ENCODE measurements around the gene SLC5A10. TPM values are rescaled to one million over a fixed set of nuclear protein-coding genes. Genes with fewer than 3 reads are reported as not detected.

Gene SLC5A10
- total RNA-seq, 2 experiments from 2014 or later, result not detected

DNA sequence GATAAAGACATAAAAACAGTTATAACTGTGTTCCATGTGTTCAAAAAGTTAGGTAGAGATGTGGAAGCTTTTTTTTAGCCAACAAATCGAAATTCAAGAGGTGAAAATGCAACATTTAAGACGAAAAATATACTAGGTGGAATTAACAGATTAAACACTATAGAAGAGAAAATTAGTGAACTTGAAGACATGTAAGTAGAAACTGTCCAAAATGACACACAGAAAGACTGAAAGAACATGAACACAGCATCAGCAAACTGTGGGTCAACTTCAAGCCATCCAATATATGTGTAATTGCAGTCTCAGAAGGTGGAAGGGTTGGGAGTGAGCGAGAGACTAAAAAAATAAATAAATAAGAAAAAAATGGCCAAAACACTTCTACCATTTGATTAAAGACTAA lies 43.3 kb downstream of the SLC5A10 start:
- H3K9me3 ChIP-seq (ENCODE audit: control insufficient read depth in 1 of 2, insufficient read depth in 1 of 2, low read length in 2 of 2), result peaks cover 0 to 13% of the 10 kb centered on the region in 2 experiments
- Mint-ChIP-seq H3K27me3 (no peaks in the 10 kb centered on the region), H3K36me3 (ENCODE audit: low read depth) (peaks cover 14% of the 10 kb centered on the region), H3K4me3 (no peak overlapping the region), H3K27ac (no peak overlapping the region), H3K9me3 (peaks cover 2% of the 10 kb centered on the region), H3K4me1 (ENCODE audit: low read depth) (peaks cover 20% of the 10 kb centered on the region)
- ChIA-PET POLR2A (interaction anchor here (1.4 kb wide), 1 partner anchor 8 kb away, joined by 4 read pairs; no protein-coding TSS in a partner anchor), CTCF (no interaction called here)
- TF ChIP-seq, protein P1, sequence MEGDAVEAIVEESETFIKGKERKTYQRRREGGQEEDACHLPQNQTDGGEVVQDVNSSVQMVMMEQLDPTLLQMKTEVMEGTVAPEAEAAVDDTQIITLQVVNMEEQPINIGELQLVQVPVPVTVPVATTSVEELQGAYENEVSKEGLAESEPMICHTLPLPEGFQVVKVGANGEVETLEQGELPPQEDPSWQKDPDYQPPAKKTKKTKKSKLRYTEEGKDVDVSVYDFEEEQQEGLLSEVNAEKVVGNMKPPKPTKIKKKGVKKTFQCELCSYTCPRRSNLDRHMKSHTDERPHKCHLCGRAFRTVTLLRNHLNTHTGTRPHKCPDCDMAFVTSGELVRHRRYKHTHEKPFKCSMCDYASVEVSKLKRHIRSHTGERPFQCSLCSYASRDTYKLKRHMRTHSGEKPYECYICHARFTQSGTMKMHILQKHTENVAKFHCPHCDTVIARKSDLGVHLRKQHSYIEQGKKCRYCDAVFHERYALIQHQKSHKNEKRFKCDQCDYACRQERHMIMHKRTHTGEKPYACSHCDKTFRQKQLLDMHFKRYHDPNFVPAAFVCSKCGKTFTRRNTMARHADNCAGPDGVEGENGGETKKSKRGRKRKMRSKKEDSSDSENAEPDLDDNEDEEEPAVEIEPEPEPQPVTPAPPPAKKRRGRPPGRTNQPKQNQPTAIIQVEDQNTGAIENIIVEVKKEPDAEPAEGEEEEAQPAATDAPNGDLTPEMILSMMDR (IDR thresholded peaks at IDR 0.05), result no peak
- peaks cover 3% of the 10 kb centered on the region for H3K36me3 ChIP-seq (ENCODE audit: insufficient read depth, low read length)
- DNase-seq (no peak), ATAC-seq (ENCODE audit: poor library complexity) (no peak)
- intact Hi-C loops (cut with DNase I, micrococcal nuclease), result no loop called here
- H3K27ac ChIP-seq (ENCODE audit: low read depth in 1 of 2, low read length in 2 of 2), result no peak overlapping the region
- H3K4me3 ChIP-seq (ENCODE audit: low read length), result no peak overlapping the region
- H3K27me3 ChIP-seq (ENCODE audit: control insufficient read depth in 1 of 2, insufficient read depth in 2 of 2, low read length in 2 of 2), result no peaks in the 10 kb centered on the region
- H3K4me1 ChIP-seq (ENCODE audit: insufficient read depth, low read length), result peaks cover 45% of the 10 kb centered on the region

DNA sequence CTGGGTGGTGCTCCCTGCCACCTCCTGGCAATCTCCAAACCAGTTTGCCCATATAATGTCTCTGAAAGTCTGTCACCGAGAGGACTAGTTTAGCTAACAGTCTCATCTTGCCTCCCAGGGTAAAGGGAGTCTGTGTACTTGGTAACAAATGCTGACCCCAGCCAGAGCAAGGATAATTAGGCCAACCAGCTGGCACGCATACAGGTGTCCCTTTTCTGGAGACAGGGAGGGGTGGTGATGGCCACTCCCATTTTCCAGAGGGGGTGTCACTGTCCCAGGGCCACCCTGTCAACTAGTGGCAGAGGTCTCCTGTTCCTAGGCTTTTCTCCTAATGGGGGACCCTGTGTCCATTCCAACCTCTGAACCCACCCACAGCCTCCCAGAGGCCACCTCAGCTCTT lies 44.5 kb downstream of the SLC5A10 start:
- H3K27ac ChIP-seq (ENCODE audit: low read depth in 1 of 2, low read length in 2 of 2), result no peak overlapping the region
- Mint-ChIP-seq H3K27me3 (no peaks in the 10 kb centered on the region), H3K4me1 (ENCODE audit: low read depth) (peaks cover 20% of the 10 kb centered on the region), H3K36me3 (ENCODE audit: low read depth) (peaks cover 14% of the 10 kb centered on the region), H3K27ac (no peak overlapping the region), H3K9me3 (peaks cover 2% of the 10 kb centered on the region), H3K4me3 (no peak overlapping the region)
- H3K27me3 ChIP-seq (ENCODE audit: control insufficient read depth in 1 of 2, insufficient read depth in 2 of 2, low read length in 2 of 2), result no peaks in the 10 kb centered on the region
- TF ChIP-seq, protein P1 (IDR thresholded peaks at IDR 0.05), result no peak
- H3K36me3 ChIP-seq (ENCODE audit: insufficient read depth, low read length), result peaks cover 8% of the 10 kb centered on the region
- H3K4me1 ChIP-seq (ENCODE audit: insufficient read depth, low read length), result peaks cover 56% of the 10 kb centered on the region
- POLR2A ChIA-PET, result interaction anchor here (0.7 kb wide), 1 partner anchor 810 kb away, joined by 3 read pairs; no protein-coding TSS in a partner anchor
- intact Hi-C loops (cut with DNase I, micrococcal nuclease), result no loop called here
- CTCF ChIA-PET, result no interaction called here
- no peak for DNase-seq
- no peak overlapping the region for H3K4me3 ChIP-seq (ENCODE audit: low read length)
- H3K9me3 ChIP-seq (ENCODE audit: control insufficient read depth in 1 of 2, insufficient read depth in 1 of 2, low read length in 2 of 2), result peaks cover 0 to 13% of the 10 kb centered on the region in 2 experiments
- ATAC-seq (ENCODE audit: poor library complexity), result no peak

DNA sequence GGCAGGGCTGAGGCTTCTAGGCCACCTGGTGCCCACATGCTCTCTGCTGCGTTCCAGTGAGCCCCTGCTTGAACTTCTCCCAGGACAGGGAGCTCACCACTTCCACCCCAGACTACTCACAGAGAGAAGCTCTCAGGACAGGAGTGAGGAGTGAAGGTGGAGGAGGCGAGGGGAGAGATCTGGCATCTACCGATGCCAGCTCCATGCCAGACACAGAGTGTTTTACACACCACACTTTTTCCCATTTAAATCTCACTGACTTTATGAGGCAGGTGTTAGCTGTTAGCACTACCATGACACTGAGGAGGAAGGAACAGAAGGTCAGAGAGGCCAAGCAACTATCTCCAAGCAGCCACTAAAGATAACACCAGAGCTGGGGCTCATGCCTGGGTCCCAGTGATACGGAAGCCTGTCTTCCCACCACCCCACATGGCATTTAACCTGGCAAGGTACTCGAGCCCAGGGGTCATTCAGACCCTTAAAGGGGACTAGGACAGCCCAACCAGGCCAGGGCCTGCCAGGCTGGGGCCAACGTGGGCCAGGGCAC lies 45.8 kb downstream of the SLC5A10 start:
- peaks cover 14% of the 10 kb centered on the region for H3K36me3 Mint-ChIP-seq (ENCODE audit: low read depth)
- no peaks in the 10 kb centered on the region for H3K27me3 Mint-ChIP-seq
- intact Hi-C loops (cut with DNase I, micrococcal nuclease), result no loop called here
- Histone ChIP-seq H3K4me3 (ENCODE audit: low read length) (no peak overlapping the region), H3K36me3 (ENCODE audit: insufficient read depth, low read length) (peaks cover 8% of the 10 kb centered on the region), H3K4me1 (ENCODE audit: insufficient read depth, low read length) (peaks cover 56% of the 10 kb centered on the region), H3K9me3 (ENCODE audit: control insufficient read depth in 1 of 2, insufficient read depth in 1 of 2, low read length in 2 of 2) (peaks cover 0 to 13% of the 10 kb centered on the region in 2 experiments), H3K27ac (ENCODE audit: low read depth in 1 of 2, low read length in 2 of 2) (no peak overlapping the region), H3K27me3 (ENCODE audit: control insufficient read depth in 1 of 2, insufficient read depth in 2 of 2, low read length in 2 of 2) (no peaks in the 10 kb centered on the region)
- ChIA-PET POLR2A (interaction anchor here (0.9 kb wide), 1 partner anchor 25 kb away, joined by 3 read pairs; no protein-coding TSS in a partner anchor), CTCF (interaction anchor here (1.7 kb wide), 1 partner anchor 37 kb away, joined by 8 read pairs; no protein-coding TSS in a partner anchor)
- H3K9me3 Mint-ChIP-seq, result peaks cover 2% of the 10 kb centered on the region
- TF ChIP-seq, protein P1 (IDR thresholded peaks at IDR 0.05), result no peak
- peaks cover 27% of the 10 kb centered on the region for H3K4me1 Mint-ChIP-seq (ENCODE audit: low read depth)
- DNase-seq (no peak), ATAC-seq (ENCODE audit: poor library complexity) (no peak)
- H3K27ac Mint-ChIP-seq, result peak overlapping the region; percentile 27
- H3K4me3 Mint-ChIP-seq, result no peak overlapping the region
